Hepatocyte (in vitro differentiated cells): ENCODE data around the gene IGFBP6. TPM values are rescaled to one million over a fixed set of nuclear protein-coding genes. Genes with fewer than 3 reads are reported as not detected.

Experiments
- DNase-seq: peaks from one replicate; pipeline ENCODE4 v3.0.0-alpha.2; 2016; ENCODE audit warnings: low spot score
- H2AFZ ChIP-seq: fragments of 200-600 bp; sonication (generic); 2 replicates; pipeline ENCODE4 v1.6.0; 2016; ENCODE audit warnings: antibody characterized with exemption, mild to moderate bottlenecking
- H3K27ac ChIP-seq: fragments of 200-600 bp; sonication (generic); 2 replicates; pipeline ENCODE4 v1.5.1; 2016; ENCODE audit warnings: mild to moderate bottlenecking
- H3K27me3 ChIP-seq: fragments of 200-600 bp; sonication (generic); 2 replicates; pipeline ENCODE4 v1.6.1; 2016
- H3K36me3 ChIP-seq: fragments of 200-600 bp; sonication (generic); replicated peaks from 2 replicates; pipeline ENCODE4 v1.5.1; 2016; ENCODE audit warnings: low read depth; ENCODE audit not compliant: insufficient read depth
- H3K4me1 ChIP-seq: fragments of 200-600 bp; sonication (generic); 2 replicates; pipeline ENCODE4 v1.5.1; 2016; ENCODE audit warnings: mild to moderate bottlenecking, moderate library complexity; ENCODE audit not compliant: insufficient read depth
- H3K4me2 ChIP-seq: fragments of 200-600 bp; sonication (generic); 2 replicates; pipeline ENCODE4 v1.6.0; 2016
- H3K4me3 ChIP-seq: fragments of 200-600 bp; sonication (generic); 2 replicates; pipeline ENCODE4 v1.5.1; 2016; ENCODE audit warnings: mild to moderate bottlenecking
- H3K79me2 ChIP-seq: fragments of 200-600 bp; sonication (generic); 2 replicates; pipeline ENCODE4 v1.6.0; 2017; ENCODE audit warnings: mild to moderate bottlenecking
- H3K9me2 ChIP-seq: fragments of 200-600 bp; sonication (generic); replicated peaks from 2 replicates; pipeline ENCODE4 v1.6.0; 2017; ENCODE audit warnings: mild to moderate bottlenecking; ENCODE audit not compliant: insufficient read depth
- H3K9me3 ChIP-seq: fragments of 200-600 bp; sonication (generic); 2 replicates; pipeline ENCODE4 v1.5.1; 2016; ENCODE audit warnings: low read depth, mild to moderate bottlenecking
- H4K20me1 ChIP-seq: fragments of 200-600 bp; sonication (generic); 2 replicates; pipeline ENCODE4 v1.6.0; 2016; ENCODE audit warnings: mild to moderate bottlenecking; ENCODE audit not compliant: insufficient read depth, poor library complexity, severe bottlenecking
- CTCF ChIP-seq: fragments of 200-600 bp; sonication (generic); IDR thresholded peaks from 2 replicates; pipeline ENCODE4 v1.5.1; 2016; ENCODE audit warnings: antibody characterized with exemption, mild to moderate bottlenecking; ENCODE audit not compliant: poor library complexity
- EZH2 ChIP-seq: fragments of 200-600 bp; sonication (generic); IDR thresholded peaks from 2 replicates; pipeline ENCODE4 v1.6.1; 2016; ENCODE audit warnings: antibody characterized with exemption, mild to moderate bottlenecking, borderline replicate concordance
- EZH2phosphoT487 ChIP-seq: fragments of 200-600 bp; sonication (generic); IDR thresholded peaks from one replicate; pipeline ENCODE4 v1.6.1; 2018; ENCODE audit warnings: antibody characterized with exemption, mild to moderate bottlenecking, low read depth, moderate library complexity; ENCODE audit not compliant: unreplicated experiment, severe bottlenecking
- WGBS: methylation state at CpG from one replicate; pipeline ENCODE4 v1.1.6; 2016; ENCODE audit warnings: low lambda C conversion rate; ENCODE audit errors: missing lambda C conversion rate; 5-methylcytosine and 5-hydroxymethylcytosine counted together
- polyA plus RNA-seq: library from polyadenylated mRNA; unstranded; fragments of >200 nt; fragmentation: Nextera tagmentation; extraction: Ambion mirVana; gene quantifications from 2 replicates; pipeline ENCODE4 v1.2.1, GENCODE V29; 2016
- total RNA-seq: library from RNA; depleted of rRNA; stranded (reverse); fragments of >200 nt; gene quantifications from 2 replicates; pipeline ENCODE4 v1.2.3, GENCODE V29; 2014

The IGFBP6 gene
- total and polyA plus RNA-seq, 2 experiments from 2014 or later: 25.1 to 86.0 TPM

- Histone ChIP-seq H3K4me2 (no peak overlapping the region), H3K4me3 (no peak overlapping the region), H3K27ac (no peak overlapping the region), H3K9me2 (no peaks in the 10 kb centered on the region), H3K9me3 (no peaks in the 10 kb centered on the region), H3K36me3 (no peaks in the 10 kb centered on the region), H4K20me1 (no peaks in the 10 kb centered on the region), H3K27me3 (no peaks in the 10 kb centered on the region), H2AFZ (no peak overlapping the region), H3K79me2 (no peaks in the 10 kb centered on the region), H3K4me1 (peaks cover 6% of the 10 kb centered on the region)
- WGBS: 50% methylated on average over 24 of the region's 24 CpGs
- TF ChIP-seq EZH2: no peak
- no peak for TF ChIP-seq EZH2phosphoT487
- peak; percentile 92 for TF ChIP-seq CTCF
- DNase-seq: peak; percentile 90
Measured at GRCh38 chr12:53065975-53066931, 31.2 kb upstream of the IGFBP6 start.

GRCh38 chr12:53067074-53067992 lies 30.1 kb upstream of the IGFBP6 start:
- H3K27ac ChIP-seq: no peak overlapping the region
- TF ChIP-seq EZH2 (no peak), EZH2phosphoT487 (no peak), CTCF (no peak)
- no peaks in the 10 kb centered on the region for H3K27me3 ChIP-seq
- H3K79me2 ChIP-seq: no peaks in the 10 kb centered on the region
- DNase-seq: no peak
- no peak overlapping the region for H3K4me2 ChIP-seq
- WGBS: 83% methylated on average over 7 of the region's 7 CpGs
- H3K36me3 ChIP-seq: no peaks in the 10 kb centered on the region
- H3K4me1 ChIP-seq: peaks cover 15% of the 10 kb centered on the region
- H3K9me3 ChIP-seq: no peaks in the 10 kb centered on the region
- no peak overlapping the region for H2AFZ ChIP-seq
- H3K4me3 ChIP-seq: no peak overlapping the region
- H3K9me2 ChIP-seq: no peaks in the 10 kb centered on the region
- no peaks in the 10 kb centered on the region for H4K20me1 ChIP-seq

DNA sequence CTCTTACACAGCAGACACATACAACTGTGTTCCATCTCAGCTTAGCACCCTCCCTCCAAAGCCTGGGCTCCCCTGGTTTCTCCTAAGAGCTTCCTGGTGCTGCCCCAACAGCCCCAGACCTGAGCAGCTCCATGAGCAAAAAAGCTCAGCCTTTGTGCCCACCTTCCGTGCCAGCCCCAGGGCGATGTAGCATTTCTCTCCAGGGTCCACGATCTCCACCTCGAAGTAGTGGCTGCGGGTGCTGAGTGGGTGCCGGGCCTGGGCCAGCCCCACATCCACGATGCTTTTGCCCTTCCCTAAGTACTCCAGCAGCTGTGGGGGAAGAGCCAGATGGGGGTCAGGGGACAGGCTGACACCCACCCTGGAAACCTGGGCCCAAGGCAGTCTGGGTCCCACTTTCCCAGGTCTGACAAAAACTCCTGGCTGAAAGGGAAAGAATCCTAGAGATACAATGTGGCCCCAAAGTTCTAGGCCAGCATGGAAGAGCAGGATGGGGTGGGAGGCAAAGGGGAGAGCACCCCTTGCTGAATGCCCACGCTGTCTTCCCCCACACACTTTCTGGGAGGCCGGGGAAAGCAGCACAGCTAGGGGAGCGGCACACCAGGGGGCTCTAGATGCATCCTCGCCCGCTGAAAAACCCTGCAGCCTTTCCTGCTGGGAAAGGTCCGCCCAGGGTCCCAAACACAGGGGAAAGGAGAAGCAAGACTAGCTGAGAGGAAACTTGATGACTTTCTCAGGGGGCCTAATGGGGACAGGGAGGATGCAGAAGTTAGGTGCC lies 29.3 kb upstream of the IGFBP6 start:
- no peak overlapping the region for H2AFZ ChIP-seq
- H3K9me2 ChIP-seq: no peaks in the 10 kb centered on the region
- TF ChIP-seq EZH2phosphoT487: no peak
- TF ChIP-seq CTCF: no peak
- no peak for TF ChIP-seq EZH2
- H3K9me3 ChIP-seq: no peaks in the 10 kb centered on the region
- WGBS: 98% methylated on average over 12 of the region's 13 CpGs
- H3K4me3 ChIP-seq: no peak overlapping the region
- no peaks in the 10 kb centered on the region for H3K27me3 ChIP-seq
- DNase-seq: no peak
- no peaks in the 10 kb centered on the region for H4K20me1 ChIP-seq
- H3K4me2 ChIP-seq: no peak overlapping the region
- H3K36me3 ChIP-seq: no peaks in the 10 kb centered on the region
- peaks cover 15% of the 10 kb centered on the region for H3K4me1 ChIP-seq
- no peak overlapping the region for H3K27ac ChIP-seq
- H3K79me2 ChIP-seq: no peaks in the 10 kb centered on the region
